Stimulated activated CD8-positive, alpha-beta memory T cell treated with anti-CD3 and anti-CD28 coated beads, Interleukin-2, amount 100 ng/mL, for 48 hours (primary cell): ENCODE measurements around the gene VMP1.
"Not testable (repeated sequence)": the region's sequence is repeated elsewhere in the genome, so short reads cannot be mapped to it uniquely, and the experiment has no call there.

ENCODE experiments used
- DNase-seq, 2 donors: peaks; one replicate each; pipeline ENCODE4 v3.0.0-alpha.2; 2020; ENCODE audit warnings: low read depth in 2 of 2

Gene VMP1

GRCh38 chr17:59806322-59806721, 98.9 kb downstream of the VMP1 start:
- DNase-seq, result not testable (repeated sequence)

DNA sequence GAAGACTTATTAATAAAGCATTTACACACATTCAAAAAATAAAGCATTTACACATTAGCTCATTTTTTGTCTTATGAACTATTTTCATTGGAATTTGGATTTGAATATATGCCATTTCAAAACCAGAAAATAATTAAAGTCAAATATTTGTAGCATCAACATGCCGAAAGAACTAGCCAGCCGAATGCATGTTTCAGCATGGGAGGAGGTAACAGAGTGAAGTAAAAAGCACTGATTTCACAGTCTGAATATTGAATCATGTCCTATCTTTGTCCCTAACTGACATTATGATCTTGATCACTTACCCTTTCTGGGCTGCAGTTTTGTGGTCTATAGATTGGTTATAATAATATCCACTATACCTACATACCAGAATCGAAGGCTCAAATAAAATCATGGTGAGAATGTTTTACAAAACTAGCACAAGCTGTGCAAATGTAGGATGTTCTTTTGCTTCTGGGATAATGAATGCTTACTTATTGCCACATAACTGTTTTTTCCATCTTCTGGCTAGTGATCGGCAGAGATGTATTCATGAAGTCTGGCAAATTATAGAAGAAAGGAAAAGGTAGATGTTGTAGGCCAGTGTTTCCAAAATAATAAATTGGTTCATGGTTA, 100.5 kb downstream of the VMP1 start:
- DNase-seq, result no peak

- DNase-seq, result no peak
These were observed 103.4 kb downstream of the VMP1 start for GRCh38 chr17:59810894-59811153.

- no peak for DNase-seq
These were observed 103.8 kb downstream of the VMP1 start for GRCh38 chr17:59811209-59811608.

DNA sequence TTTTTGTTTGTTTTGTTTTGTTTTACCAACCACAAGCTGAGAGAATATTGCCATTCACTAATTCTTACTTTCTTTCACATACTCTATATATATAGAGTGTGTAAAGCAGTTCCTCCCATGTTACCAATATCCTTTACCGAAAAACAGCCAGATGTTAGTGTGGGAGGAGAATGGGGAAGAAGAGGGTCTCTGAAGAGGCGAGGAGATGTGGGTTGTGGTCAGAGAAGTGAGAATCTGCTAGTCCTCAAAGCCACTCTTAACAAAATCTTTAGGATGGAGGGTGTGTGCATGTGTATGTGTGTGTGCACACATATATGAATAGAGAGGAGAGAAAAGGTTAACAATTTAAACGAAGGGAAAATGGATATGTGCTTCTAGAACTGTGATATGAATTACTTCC, 104.7 kb downstream of the VMP1 start:
- DNase-seq, result no peak

DNA sequence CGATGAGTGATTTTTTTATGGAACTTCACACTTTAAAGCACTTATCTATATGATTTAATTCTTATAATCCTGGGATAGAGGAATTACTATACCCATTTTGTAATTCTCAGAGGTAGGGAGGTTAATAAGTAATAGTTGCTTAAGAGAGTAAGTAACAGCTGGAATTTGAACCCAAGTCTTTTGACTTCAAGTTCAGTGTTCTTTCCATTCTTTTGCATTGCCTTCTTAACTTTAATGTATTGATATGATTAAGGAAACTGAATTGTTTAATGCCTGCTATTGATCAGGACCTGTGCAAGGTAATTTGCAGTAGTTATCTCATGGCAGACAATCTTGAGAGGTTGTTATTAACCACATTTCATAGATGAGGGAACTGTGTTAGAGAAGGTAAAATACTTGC, 106.8 kb downstream of the VMP1 start:
- no peak for DNase-seq

DNA sequence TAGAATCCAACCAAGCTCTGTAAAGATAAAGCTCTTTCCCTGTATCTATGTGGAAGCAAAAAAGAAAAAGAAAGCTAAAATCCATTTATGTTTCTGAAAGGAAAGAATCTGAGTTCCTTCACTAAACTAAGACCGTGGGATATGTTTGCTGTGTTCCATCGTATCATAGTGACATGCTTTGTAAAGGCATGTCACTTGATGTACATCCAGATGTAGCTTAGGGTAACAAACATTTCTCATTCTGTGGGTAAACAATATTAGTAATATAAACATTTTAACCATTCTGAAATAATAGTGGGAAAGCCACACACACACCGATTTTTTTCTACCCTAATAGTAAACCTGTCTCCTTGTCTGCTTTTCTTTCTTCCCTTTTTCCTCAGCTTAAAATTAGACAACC, 107.2 kb downstream of the VMP1 start:
- DNase-seq, result no peak

- no peak for DNase-seq
These were observed 108.5 kb downstream of the VMP1 start for GRCh38 chr17:59815965-59816364.

DNA sequence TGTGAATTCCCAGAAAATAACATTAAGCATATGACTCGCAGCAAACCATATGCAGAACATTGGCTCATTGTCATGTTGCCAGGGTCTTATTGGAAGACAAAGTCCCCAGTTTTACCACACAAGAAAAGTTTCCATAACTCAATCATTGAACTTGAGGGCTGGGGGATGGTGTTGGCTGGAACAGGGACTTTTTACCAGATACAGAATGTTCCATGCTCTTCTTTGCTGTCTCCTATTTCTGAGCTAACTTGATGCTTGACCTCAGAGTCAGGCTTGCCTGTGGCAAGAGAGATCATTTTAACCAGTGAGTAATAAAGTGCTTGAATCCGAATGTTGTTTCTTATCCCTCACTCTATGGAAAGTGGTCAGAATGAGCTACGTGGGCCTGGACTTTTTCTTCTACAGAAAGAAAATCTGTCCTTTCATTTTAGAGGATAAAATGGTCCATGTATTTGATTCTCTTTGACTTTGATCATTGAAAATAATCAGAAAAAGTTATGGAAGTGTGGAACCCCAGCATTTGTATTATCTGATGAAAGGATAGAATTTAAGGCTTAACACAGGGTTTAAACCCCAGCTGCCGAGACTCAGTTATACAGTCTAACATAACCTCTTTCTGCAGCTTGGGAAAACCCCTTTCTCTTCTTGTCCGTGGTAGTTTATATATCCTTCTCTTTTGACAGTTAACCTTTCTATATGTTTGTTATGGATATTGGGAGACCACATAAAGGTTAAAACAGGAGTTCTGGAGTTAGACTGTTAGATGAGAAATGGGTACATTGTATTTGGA, 118.3 kb downstream of the VMP1 start:
- no peak for DNase-seq

- no peak for DNase-seq
These were observed 119.4 kb downstream of the VMP1 start for GRCh38 chr17:59826706-59827453.

DNA sequence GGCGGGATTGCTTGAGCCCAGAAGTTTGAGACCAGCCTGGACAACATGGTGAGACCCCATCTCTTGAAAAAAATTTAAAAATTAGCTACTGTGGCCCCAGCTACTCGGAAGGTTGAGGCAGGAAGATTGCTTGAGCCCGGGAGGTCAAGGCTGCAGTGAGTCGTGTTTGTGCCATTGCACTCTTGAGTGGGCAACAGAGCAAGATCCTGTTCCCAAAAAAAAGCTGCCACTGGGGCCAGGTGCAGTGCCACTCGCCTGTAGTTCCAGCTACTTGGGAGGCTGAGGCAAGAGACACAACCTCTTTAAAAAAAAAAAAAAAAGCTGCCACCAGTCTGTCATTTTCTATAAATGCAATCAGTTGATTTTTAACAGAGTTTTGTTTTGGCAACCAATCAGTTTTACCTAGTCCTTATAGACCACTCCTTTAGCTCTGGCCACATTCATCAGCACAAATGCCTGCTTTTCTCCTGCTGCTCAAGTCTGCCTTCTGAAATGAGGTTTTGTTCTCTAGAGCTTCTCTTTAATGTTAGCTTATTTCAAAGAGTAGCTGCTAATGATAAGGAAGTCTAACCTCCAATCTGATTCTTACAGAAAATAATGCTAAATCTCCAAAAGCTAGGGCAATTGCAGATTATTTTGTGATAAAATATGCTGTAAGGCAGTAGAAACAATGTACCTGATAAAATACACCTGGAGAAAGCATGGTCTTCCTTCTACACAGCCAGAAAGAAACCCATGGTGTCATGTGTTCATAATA, 120.4 kb downstream of the VMP1 start:
- DNase-seq, result no peak

- no peak for DNase-seq
These were observed 121.0 kb downstream of the VMP1 start for GRCh38 chr17:59828478-59828760.

DNA sequence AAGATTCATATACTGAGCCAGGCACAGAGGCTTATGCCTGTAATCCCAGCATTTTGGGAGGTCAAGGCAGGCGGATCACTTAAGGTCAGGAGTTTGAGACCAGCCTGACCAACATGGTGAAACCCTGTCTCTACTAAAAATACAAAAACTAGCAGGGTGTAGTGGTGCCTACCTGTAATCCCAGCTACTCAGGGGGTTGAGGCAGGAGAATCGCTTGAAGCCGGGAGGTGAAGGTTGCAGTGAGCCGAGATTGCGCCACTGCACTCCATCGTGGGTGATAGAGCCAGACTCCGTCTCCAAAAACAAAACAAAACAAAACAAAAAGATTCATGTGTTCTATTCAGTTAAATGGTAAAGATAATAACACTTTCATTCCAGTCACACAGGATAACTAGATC, 121.4 kb downstream of the VMP1 start:
- not testable (repeated sequence) for DNase-seq

- DNase-seq, result no peak
These were observed 122.0 kb downstream of the VMP1 start for GRCh38 chr17:59829217-59830006.

GRCh38 chr17:59830007-59830630, 122.7 kb downstream of the VMP1 start:
- DNase-seq, result no peak

DNA sequence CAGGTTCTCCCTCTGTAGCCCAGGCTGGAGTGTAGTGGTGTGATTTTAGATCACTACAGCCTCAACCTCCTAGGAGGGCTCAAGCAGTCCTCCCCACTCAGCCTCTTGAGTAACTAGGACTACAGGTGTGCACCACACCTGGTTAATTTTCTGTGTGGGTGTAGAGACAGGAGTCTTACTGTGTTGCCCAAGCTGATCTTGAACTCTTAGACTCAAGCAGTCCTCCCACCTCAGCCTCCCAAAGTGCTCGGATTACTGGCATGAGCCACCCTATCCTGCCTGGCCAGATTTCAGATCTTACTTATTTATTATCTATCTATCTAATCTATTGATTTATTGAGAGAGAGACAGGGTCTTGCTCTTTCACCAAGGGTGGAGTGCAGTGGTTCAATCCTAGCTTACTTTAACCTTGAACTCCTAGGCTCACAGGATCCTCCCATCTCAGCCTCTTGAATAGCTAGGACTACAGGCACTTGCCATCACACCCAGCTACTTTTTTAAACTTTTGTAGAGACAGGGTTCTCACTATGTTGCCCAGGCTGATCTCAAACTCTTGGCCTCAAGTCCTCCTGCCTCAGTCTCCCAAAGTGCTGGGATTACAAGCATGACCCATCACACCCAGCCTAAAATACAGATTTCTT, 123.5 kb downstream of the VMP1 start:
- no peak for DNase-seq

DNA sequence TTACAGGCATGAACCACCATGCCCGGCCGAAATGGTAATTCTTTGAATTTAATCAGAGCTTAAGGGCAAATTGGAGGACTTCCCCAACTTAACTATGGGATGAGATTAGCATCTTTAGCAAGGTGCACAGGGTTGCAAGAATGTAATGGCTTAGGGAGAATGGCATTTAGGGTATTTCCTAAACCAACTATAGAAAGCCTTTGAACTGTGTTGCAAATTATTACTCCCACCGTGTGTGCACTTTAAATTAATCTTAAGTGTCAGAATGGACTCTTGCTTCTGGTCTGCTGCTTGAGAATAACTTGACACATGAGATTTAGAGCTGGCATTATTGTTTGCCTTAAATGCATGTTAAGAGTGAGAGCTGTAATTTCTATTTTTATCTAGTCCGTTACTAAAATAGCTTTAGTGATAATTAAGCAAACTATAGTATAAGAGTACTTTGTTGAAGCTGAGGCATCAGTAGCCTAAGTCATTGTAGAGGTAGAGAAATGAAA, 125.5 kb downstream of the VMP1 start:
- DNase-seq, result no peak

GRCh38 chr17:59837308-59838051, 130.0 kb downstream of the VMP1 start:
- DNase-seq, result no peak

DNA sequence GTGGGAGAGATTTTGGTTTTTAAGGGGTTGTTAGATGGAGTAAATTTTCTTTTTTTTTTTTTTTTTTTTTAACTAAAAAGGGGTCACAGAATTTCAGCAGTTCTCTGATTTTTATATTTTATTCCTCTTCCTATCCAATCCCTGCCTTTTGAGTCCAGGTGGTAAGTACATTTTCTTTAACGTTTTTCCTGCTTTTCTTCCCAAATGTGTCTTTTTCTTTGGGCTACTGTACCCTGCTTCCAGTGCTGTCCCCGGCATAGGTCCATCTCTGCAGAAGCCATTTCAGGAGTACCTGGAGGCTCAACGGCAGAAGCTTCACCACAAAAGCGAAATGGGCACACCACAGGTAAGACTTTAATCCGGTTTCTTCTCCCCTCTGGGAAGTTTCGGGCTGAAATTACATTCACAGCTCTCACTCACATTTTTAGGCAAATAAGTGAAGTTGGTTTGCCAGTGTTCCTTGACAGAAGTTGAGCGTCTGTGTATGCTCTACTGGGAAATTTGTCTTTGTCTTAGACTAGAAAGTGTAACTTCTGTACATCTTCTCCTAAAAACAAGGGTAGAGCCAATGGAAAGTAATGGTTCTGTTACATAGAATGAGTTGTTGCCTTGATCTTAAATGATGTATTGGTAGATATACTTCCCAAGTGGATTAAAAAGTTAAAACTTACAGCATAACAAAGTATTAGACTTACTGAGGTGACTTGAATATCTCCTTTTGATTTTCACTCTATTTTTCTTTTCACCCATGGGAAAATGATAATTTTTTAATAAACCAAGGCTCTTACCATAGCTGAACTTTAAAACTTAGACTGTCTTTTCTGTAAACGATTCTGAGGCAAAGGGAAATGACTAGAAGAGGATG, 130.8 kb downstream of the VMP1 start:
- DNase-seq, result no peak
